Cardiac fibroblast (primary cell): ENCODE measurements around the gene GPR22.
A peak's percentile ranks its signal among the peaks of the same experiment; 100 is the strongest.

Experiments used
- DNase-seq, 2 donors: peaks; one replicate each; pipeline versions ENCODE4 v3.0.0 to v3.0.0-alpha.2; 2010; ENCODE audit warnings: low read depth in 2 of 2
- H3K4me3 ChIP-seq, 2 donors: replicated peaks in 1 of 2; 1 replicate in 1 of 2; 2 replicates in 1 of 2; pipeline ENCODE4 v1.5.1; 2011; ENCODE audit warnings: low read depth in 2 of 2, low read length in 2 of 2, mild to moderate bottlenecking in 2 of 2, moderate library complexity in 1 of 2
- TF ChIP-seq, protein P1 (sequence below): IDR thresholded peaks from one replicate; pipeline ENCODE4 v1.5.1; 2011; ENCODE audit warnings: low read depth, mild to moderate bottlenecking, low read length, inconsistent platforms

Gene GPR22

DNA sequence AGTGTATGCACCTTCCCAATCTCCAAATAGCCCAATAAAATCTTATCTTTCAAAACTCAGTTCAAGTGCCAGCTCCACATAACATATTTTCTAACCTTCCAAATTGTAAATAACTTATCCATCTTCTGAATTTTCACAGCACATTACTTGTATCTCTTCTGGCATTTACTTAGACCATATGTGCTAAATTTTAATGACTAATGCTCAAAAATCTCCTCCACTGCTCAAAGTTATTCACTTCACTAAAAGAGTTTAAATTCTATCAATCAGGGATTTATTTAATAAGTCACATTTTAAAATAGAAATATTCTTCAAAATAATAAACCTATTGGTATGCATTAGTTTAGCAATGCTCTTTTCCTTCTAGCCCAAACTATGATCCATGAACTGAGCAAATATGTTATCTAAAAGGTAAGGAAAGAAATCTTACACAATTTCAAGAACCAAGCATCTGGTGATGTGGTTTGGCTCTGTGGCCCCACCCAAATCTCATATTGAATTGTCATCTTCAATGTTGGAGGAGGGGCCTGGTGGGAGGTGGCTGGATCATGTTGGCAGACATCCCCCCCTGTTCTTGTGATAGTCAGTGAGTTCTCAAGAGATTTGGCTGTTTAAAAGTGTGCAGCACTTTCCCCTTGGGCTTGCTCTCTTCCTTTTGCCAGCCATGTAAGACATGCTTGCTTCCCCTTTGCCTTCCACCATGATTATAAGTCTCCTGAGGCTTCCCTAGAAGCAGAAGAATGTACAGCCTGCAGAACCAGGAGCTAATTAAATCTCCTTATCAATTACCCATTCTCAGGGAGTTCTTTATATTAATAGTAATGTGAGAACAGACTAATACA, 28.1 kb upstream of the GPR22 start:
- no peak overlapping the region for H3K4me3 ChIP-seq
- peak; percentile 1 to 36 for DNase-seq
- TF ChIP-seq, protein P1, sequence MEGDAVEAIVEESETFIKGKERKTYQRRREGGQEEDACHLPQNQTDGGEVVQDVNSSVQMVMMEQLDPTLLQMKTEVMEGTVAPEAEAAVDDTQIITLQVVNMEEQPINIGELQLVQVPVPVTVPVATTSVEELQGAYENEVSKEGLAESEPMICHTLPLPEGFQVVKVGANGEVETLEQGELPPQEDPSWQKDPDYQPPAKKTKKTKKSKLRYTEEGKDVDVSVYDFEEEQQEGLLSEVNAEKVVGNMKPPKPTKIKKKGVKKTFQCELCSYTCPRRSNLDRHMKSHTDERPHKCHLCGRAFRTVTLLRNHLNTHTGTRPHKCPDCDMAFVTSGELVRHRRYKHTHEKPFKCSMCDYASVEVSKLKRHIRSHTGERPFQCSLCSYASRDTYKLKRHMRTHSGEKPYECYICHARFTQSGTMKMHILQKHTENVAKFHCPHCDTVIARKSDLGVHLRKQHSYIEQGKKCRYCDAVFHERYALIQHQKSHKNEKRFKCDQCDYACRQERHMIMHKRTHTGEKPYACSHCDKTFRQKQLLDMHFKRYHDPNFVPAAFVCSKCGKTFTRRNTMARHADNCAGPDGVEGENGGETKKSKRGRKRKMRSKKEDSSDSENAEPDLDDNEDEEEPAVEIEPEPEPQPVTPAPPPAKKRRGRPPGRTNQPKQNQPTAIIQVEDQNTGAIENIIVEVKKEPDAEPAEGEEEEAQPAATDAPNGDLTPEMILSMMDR: no peak

DNA sequence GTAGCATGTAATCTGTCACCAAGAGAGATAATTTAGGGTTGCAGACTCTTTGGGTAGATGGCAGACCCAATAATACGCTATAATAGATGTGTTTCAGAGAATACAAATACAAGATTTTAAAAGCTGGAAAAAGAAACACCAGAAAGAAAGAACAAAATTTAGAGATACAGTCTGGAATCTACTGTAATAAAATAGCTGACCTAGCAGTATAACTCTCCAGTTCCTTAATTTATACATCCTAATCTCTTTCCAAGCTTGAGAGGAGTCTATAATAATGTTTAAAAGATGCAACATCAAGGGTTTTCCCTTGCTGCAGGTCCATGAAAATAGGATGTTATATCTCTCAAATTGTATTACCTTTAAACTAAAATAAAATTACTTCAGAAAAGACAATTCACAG, 27.2 kb upstream of the GPR22 start:
- TF ChIP-seq, protein P1: no peak
- no peak overlapping the region for H3K4me3 ChIP-seq
- no peak for DNase-seq

DNA sequence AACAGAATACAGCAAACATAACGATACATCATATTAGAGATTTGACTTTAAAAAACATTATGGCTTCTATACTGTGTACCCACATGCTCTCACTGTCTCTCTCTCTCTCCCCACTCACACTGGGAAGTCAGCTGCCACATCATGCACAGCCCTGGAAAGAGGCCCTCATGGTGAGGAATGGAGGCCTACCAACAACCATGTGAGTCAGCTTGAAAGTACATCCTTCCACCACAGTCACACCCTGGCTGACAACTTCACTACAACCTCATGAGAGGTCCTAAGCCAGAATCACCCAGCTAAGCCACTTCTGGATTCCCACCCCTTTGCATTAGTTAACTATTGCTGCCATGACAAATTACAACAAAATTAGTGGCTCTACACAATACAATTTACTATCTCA, 23.3 kb upstream of the GPR22 start:
- peak; percentile 3 to 72 for DNase-seq
- TF ChIP-seq, protein P1: no peak
- no peak overlapping the region for H3K4me3 ChIP-seq

DNA sequence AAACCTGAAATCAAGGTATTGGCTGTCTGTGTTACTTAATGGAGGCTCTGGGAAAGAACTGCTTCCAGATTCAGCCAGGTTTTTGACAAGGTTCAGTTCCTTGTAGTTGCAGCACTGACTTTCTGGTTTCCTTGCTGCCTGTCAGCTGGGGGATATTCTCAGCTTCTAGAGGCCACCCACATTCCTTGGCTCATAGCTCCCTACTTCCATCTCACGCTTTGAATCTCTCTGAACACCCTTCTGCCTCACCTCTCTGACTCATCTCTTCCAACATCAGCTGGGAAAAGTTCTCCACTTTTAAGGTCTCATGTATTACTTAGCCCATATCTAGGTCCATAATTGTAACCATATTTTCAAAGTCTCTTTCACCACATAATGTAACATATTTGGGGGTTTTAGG, 22.9 kb upstream of the GPR22 start:
- TF ChIP-seq, protein P1: no peak
- peak; percentile 7 to 60 for DNase-seq
- no peak overlapping the region for H3K4me3 ChIP-seq

DNA sequence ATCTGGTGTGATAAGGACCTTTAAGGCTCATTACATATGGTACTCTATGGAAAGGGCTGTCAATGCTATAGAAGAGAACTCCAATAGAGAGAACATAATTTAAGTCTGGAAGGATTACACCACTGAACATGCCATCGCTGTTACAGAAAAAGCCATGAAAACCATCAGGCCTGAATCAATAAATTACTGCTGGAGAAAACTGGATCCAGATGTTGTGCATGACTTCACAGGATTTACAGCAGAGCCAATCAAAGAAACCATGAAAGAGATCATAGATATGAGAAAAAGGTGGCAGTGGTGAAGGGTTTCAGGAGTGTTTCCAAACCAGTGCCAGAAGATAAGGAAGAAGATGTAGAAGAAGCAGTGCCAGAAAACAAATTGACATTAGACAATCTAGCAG, 18.9 kb upstream of the GPR22 start:
- H3K4me3 ChIP-seq: no peak overlapping the region
- DNase-seq: no peak
- TF ChIP-seq, protein P1: no peak

DNA sequence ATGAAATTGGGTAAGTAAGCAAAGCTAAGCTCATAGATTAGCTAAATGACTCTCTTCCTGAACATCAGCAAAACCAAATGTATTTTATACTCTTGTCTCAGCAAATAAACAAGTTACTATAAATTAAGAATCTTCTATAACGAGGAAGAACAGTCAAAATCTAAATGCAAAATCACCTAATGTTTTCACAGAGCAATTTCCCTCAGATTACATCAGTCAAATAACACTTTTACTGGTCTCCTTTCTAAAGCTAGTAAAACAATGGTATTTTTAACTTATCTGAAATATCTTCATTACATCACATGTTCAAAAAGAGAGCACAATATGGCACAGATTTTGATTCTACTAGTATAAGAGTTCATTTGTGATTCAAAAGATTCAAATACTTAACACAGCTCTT, 16.5 kb upstream of the GPR22 start:
- DNase-seq: no peak
- H3K4me3 ChIP-seq: no peak overlapping the region
- TF ChIP-seq, protein P1: no peak
